Liver (tissue), 3 donors: Measurements from ENCODE around the gene ITCH.
"Not testable (repeated sequence)": the region's sequence is repeated elsewhere in the genome, so short reads cannot be mapped to it uniquely, and the experiment has no call there.

Source experiments
- GABPA ChIP-seq, 2 donors: IDR thresholded peaks in 1 of 2; conservative IDR thresholded peaks in 1 of 2; 2 replicates each; pipeline ENCODE4 v1.6.1; 2016; ENCODE audit warnings: antibody characterized with exemption in 2 of 2, mild to moderate bottlenecking in 1 of 2, moderate library complexity in 1 of 2
- JUND ChIP-seq, 2 donors: IDR thresholded peaks; 2 replicates each; pipeline ENCODE4 v1.6.1; 2016; ENCODE audit warnings: antibody characterized with exemption in 2 of 2
- RAD21 ChIP-seq, 2 donors: IDR thresholded peaks; 2 replicates each; pipeline ENCODE4 v1.6.1; 2016; ENCODE audit warnings: antibody characterized with exemption in 2 of 2, mild to moderate bottlenecking in 2 of 2
- TAF1 ChIP-seq: conservative IDR thresholded peaks from 2 replicates; pipeline ENCODE4 v1.6.1; 2016; ENCODE audit warnings: antibody characterized with exemption, mild to moderate bottlenecking
- TF ChIP-seq, protein P1 (sequence below): fragments of 150-350 bp; IDR thresholded peaks from 2 replicates; pipeline ENCODE4 v1.5.1; 2017; ENCODE audit warnings: improper control_type of control experiment, low read depth, low read length; ENCODE audit not compliant: missing input control
- TF ChIP-seq, protein P2 (sequence below): IDR thresholded peaks from 2 replicates; pipeline ENCODE4 v1.6.1; 2016; ENCODE audit warnings: antibody characterized with exemption, mild to moderate bottlenecking
- TF ChIP-seq, protein P3 (sequence below): IDR thresholded peaks from 2 replicates; pipeline ENCODE4 v1.6.1; 2016; ENCODE audit warnings: antibody characterized with exemption
- donor health status: healthy.
- donor health status: healthy.

DNA sequence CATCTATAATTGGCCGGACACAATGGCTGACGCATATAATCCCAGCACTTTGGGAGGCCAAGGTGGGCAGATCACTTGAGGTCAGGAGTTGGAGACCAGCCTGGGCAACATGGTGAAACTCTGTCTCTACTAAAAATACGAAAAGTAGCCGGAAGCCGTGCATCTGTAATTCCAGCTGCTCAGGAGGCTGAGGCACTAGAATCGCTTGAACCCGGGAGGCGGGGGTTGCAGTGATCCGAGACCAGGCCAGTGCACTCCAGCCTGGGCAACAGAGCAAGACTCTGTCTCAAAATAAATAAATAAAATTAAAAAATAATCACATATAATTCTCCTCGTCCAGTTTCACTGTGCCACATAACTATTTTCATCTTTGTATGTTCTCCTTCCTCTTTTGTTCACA, 156.8 kb downstream of the ITCH start:
- TF ChIP-seq, protein P1, sequence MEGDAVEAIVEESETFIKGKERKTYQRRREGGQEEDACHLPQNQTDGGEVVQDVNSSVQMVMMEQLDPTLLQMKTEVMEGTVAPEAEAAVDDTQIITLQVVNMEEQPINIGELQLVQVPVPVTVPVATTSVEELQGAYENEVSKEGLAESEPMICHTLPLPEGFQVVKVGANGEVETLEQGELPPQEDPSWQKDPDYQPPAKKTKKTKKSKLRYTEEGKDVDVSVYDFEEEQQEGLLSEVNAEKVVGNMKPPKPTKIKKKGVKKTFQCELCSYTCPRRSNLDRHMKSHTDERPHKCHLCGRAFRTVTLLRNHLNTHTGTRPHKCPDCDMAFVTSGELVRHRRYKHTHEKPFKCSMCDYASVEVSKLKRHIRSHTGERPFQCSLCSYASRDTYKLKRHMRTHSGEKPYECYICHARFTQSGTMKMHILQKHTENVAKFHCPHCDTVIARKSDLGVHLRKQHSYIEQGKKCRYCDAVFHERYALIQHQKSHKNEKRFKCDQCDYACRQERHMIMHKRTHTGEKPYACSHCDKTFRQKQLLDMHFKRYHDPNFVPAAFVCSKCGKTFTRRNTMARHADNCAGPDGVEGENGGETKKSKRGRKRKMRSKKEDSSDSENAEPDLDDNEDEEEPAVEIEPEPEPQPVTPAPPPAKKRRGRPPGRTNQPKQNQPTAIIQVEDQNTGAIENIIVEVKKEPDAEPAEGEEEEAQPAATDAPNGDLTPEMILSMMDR, result not testable (repeated sequence)
- TF ChIP-seq, protein P2, sequence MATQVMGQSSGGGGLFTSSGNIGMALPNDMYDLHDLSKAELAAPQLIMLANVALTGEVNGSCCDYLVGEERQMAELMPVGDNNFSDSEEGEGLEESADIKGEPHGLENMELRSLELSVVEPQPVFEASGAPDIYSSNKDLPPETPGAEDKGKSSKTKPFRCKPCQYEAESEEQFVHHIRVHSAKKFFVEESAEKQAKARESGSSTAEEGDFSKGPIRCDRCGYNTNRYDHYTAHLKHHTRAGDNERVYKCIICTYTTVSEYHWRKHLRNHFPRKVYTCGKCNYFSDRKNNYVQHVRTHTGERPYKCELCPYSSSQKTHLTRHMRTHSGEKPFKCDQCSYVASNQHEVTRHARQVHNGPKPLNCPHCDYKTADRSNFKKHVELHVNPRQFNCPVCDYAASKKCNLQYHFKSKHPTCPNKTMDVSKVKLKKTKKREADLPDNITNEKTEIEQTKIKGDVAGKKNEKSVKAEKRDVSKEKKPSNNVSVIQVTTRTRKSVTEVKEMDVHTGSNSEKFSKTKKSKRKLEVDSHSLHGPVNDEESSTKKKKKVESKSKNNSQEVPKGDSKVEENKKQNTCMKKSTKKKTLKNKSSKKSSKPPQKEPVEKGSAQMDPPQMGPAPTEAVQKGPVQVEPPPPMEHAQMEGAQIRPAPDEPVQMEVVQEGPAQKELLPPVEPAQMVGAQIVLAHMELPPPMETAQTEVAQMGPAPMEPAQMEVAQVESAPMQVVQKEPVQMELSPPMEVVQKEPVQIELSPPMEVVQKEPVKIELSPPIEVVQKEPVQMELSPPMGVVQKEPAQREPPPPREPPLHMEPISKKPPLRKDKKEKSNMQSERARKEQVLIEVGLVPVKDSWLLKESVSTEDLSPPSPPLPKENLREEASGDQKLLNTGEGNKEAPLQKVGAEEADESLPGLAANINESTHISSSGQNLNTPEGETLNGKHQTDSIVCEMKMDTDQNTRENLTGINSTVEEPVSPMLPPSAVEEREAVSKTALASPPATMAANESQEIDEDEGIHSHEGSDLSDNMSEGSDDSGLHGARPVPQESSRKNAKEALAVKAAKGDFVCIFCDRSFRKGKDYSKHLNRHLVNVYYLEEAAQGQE, result not testable (repeated sequence)
- not testable (repeated sequence) for TF ChIP-seq RAD21 (IDR thresholded peaks at IDR 0.05); GABPA (IDR thresholded peaks at IDR 0.05 in 1 of 2, conservative IDR thresholded peaks at IDR 0.05 in 1 of 2); JUND (IDR thresholded peaks at IDR 0.05); TAF1
- TF ChIP-seq, protein P3, sequence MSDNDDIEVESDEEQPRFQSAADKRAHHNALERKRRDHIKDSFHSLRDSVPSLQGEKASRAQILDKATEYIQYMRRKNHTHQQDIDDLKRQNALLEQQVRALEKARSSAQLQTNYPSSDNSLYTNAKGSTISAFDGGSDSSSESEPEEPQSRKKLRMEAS, result not testable (repeated sequence)
